CD14-positive monocyte (primary cell): ENCODE results near the gene NOL6. TPM values are rescaled to one million over a fixed set of nuclear protein-coding genes. Genes with fewer than 3 reads are reported as not detected.

Experiments used
- DNase-seq, 3 donors: peaks; one replicate each; pipeline ENCODE4 v3.0.0-alpha.2; 2011 to 2022
- H2AFZ ChIP-seq: 2 replicates; pipeline ENCODE4 v1.6.0; 2012; ENCODE audit warnings: mild to moderate bottlenecking, low read depth, low read length, inconsistent platforms; ENCODE audit not compliant: insufficient read depth, poor library complexity, severe bottlenecking
- H3K27ac ChIP-seq, 2 donors: 1 replicate in 1 of 2; 2 replicates in 1 of 2; pipeline ENCODE4 v1.5.1; 2012 to 2013; ENCODE audit warnings: low read length in 2 of 2, control low read depth in 1 of 2, inconsistent platforms in 1 of 2, low read depth in 1 of 2, mild to moderate bottlenecking in 1 of 2
- H3K27me3 ChIP-seq, 2 donors: one replicate each; pipeline versions ENCODE4 v1.6.0 to v1.6.1; 2011 to 2013; ENCODE audit warnings: low read length in 2 of 2; ENCODE audit not compliant: control insufficient read depth in 2 of 2, insufficient read depth in 2 of 2
- H3K36me3 ChIP-seq, 2 donors: replicated peaks in 1 of 2; 1 replicate in 1 of 2; 2 replicates in 1 of 2; pipeline versions ENCODE4 v1.5.1 to v1.6.1; 2012 to 2013; ENCODE audit warnings: low read length in 2 of 2, control low read depth in 1 of 2, inconsistent platforms in 1 of 2, mild to moderate bottlenecking in 1 of 2; ENCODE audit not compliant: insufficient read depth in 2 of 2, control insufficient read depth in 1 of 2
- H3K4me1 ChIP-seq, 2 donors: 1 replicate in 1 of 2; 2 replicates in 1 of 2; pipeline versions ENCODE4 v1.5.1 to v1.6.1; 2012 to 2013; ENCODE audit warnings: low read length in 2 of 2, control low read depth in 1 of 2, inconsistent platforms in 1 of 2, mild to moderate bottlenecking in 1 of 2, moderate library complexity in 1 of 2; ENCODE audit not compliant: insufficient read depth in 2 of 2, control insufficient read depth in 1 of 2
- H3K4me2 ChIP-seq: replicated peaks from 2 replicates; pipeline ENCODE3; 2012; ENCODE audit warnings: low read length, moderate library complexity, mild to moderate bottlenecking; ENCODE audit not compliant: poor library complexity, severe bottlenecking; ENCODE audit errors: extremely low read depth
- H3K4me3 ChIP-seq, 3 experiments: fragments of 200-600 bp in 1 of 3; sonication (generic) in 1 of 3; replicated peaks in 1 of 3; 1 replicate in 2 of 3; 2 replicates in 1 of 3; pipeline ENCODE4 v1.5.1; 2011 to 2013; ENCODE audit warnings: low read length in 3 of 3, mild to moderate bottlenecking in 3 of 3, control low read depth in 2 of 3, low read depth in 2 of 3, inconsistent platforms in 1 of 3, moderate library complexity in 1 of 3
- H3K79me2 ChIP-seq: 2 replicates; pipeline ENCODE4 v1.6.0; 2012; ENCODE audit warnings: mild to moderate bottlenecking, control low read depth, inconsistent platforms, low read length, moderate library complexity; ENCODE audit not compliant: insufficient read depth
- H3K9ac ChIP-seq: 2 replicates; pipeline ENCODE4 v1.6.0; 2017; ENCODE audit warnings: low read length, mild to moderate bottlenecking; ENCODE audit not compliant: insufficient read depth, poor library complexity, severe bottlenecking
- H3K9me3 ChIP-seq, 2 donors: replicated peaks in 1 of 2; 1 replicate in 1 of 2; 2 replicates in 1 of 2; pipeline versions ENCODE4 v1.5.1 to v1.6.1; 2012 to 2013; ENCODE audit warnings: low read length in 2 of 2, control low read depth in 1 of 2; ENCODE audit not compliant: control insufficient read depth in 1 of 2, insufficient read depth in 1 of 2
- H4K20me1 ChIP-seq: 2 replicates; pipeline ENCODE4 v1.6.0; 2012; ENCODE audit warnings: mild to moderate bottlenecking, low read length, control low read depth, moderate library complexity; ENCODE audit not compliant: insufficient read depth
- H3K27ac Mint-ChIP-seq, 7 donors: one replicate each; pipeline ENCODE4 v1.8.0; 2020; ENCODE audit warnings: mild to moderate bottlenecking in 7 of 7, mixed read lengths in 7 of 7, moderate library complexity in 6 of 7, inconsistent platforms in 2 of 7
- H3K27me3 Mint-ChIP-seq, 3 donors: one replicate each; pipeline ENCODE4 v1.8.0; 2021 to 2022; ENCODE audit warnings: low read depth in 3 of 3, mild to moderate bottlenecking in 3 of 3, mixed read lengths in 3 of 3, moderate library complexity in 3 of 3, inconsistent platforms in 1 of 3
- H3K36me3 Mint-ChIP-seq, 2 donors: one replicate each; pipeline ENCODE4 v1.8.0; 2020; ENCODE audit warnings: mixed read lengths in 2 of 2, inconsistent platforms in 1 of 2, mild to moderate bottlenecking in 1 of 2
- H3K4me1 Mint-ChIP-seq: one replicate; pipeline ENCODE4 v1.8.0; 2020; ENCODE audit warnings: mild to moderate bottlenecking, mixed read lengths
- H3K4me3 Mint-ChIP-seq, 2 donors: one replicate each; pipeline ENCODE4 v1.8.0; 2020; ENCODE audit warnings: mild to moderate bottlenecking in 2 of 2, mixed read lengths in 2 of 2, moderate library complexity in 1 of 2
- H3K9me3 Mint-ChIP-seq, 7 donors: one replicate each; pipeline ENCODE4 v1.8.0; 2020 to 2022; ENCODE audit warnings: mixed read lengths in 7 of 7, mild to moderate bottlenecking in 6 of 7, moderate library complexity in 6 of 7, inconsistent platforms in 2 of 7
- WGBS: methylation state at CpG from one replicate; pipeline ENCODE4 v1.1.5; 2013; ENCODE audit warnings: missing lambda C conversion rate; ENCODE audit not compliant: insufficient coverage; 5-methylcytosine and 5-hydroxymethylcytosine counted together
- intact Hi-C, 2 donors: fragments of 100-400 bp; cut with micrococcal nuclease; formaldehyde crosslinking; loops; one replicate each; pipeline versions ENCODE4 v1.15.0 to v1.15.1; 2023
- polyA plus RNA-seq, 3 donors: library from polyadenylated mRNA; depleted of rRNA in 1 of 3; unstranded in 2 of 3; stranded (reverse) in 1 of 3; fragments of 300-500 nt in 2 of 3; fragments of >200 nt in 1 of 3; fragmentation: Illumina TruSeq in 2 of 3; gene quantifications; 1 replicate in 2 of 3; 2 replicates in 1 of 3; pipeline ENCODE4 v1.2.3, GENCODE V29; 2012 to 2021
- TF ChIP-seq, protein P1 (sequence below): fragments of 200-600 bp; IDR thresholded peaks from one replicate; pipeline ENCODE4 v1.8.0; 2022; ENCODE audit warnings: antibody characterized with exemption, mild to moderate bottlenecking

NOL6 gene
- polyA plus RNA-seq, 3 donors, result 4.6 to 21.9 (median 10.1) TPM

DNA sequence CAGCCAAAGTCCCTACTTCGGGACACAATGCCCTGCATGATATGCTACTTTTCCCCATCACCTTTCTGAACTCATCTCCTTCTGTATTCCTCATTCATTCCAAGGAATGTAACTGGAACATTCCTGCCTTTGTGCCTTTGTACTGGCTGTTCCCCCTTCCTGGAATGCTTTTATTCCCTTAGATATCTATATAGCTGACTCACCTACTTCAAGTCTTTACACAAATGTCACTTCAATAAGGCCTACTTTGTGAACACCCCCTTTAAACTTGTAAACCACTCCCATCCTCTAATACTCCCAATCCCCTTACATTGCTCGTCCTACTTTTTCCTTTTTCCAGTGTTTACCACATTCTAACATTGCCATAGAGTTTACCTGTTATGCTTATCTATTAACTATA lies 2.4 kb downstream of the NOL6 start:
- H2AFZ ChIP-seq, result no peak overlapping the region
- H3K9me3 Mint-ChIP-seq, result no peaks in the 10 kb centered on the region
- H3K4me3 Mint-ChIP-seq, result no peak overlapping the region
- peaks cover 16 to 19% of the 10 kb centered on the region in 2 donors for H3K4me1 ChIP-seq
- H3K27me3 ChIP-seq, result no peaks in the 10 kb centered on the region
- TF ChIP-seq, protein P1, sequence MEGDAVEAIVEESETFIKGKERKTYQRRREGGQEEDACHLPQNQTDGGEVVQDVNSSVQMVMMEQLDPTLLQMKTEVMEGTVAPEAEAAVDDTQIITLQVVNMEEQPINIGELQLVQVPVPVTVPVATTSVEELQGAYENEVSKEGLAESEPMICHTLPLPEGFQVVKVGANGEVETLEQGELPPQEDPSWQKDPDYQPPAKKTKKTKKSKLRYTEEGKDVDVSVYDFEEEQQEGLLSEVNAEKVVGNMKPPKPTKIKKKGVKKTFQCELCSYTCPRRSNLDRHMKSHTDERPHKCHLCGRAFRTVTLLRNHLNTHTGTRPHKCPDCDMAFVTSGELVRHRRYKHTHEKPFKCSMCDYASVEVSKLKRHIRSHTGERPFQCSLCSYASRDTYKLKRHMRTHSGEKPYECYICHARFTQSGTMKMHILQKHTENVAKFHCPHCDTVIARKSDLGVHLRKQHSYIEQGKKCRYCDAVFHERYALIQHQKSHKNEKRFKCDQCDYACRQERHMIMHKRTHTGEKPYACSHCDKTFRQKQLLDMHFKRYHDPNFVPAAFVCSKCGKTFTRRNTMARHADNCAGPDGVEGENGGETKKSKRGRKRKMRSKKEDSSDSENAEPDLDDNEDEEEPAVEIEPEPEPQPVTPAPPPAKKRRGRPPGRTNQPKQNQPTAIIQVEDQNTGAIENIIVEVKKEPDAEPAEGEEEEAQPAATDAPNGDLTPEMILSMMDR, result no peak
- no peak overlapping the region for H3K9ac ChIP-seq
- intact Hi-C loops, result loop anchor here in 1 of 2 donors (10.0 kb wide), 2 partner anchors 177 to 447 kb away; partner anchors contain the start of genes DNAJA1 and NFX1
- WGBS, result 92% methylated on average over 2 of the region's 2 CpGs
- no peak overlapping the region for H3K4me3 ChIP-seq
- no peak for DNase-seq
- H3K27ac ChIP-seq, result no peak overlapping the region
- no peaks in the 10 kb centered on the region for H3K27me3 Mint-ChIP-seq
- no peak overlapping the region for H3K4me2 ChIP-seq
- no peaks in the 10 kb centered on the region for H4K20me1 ChIP-seq
- peaks cover 47 to 60% of the 10 kb centered on the region in 2 donors for H3K36me3 Mint-ChIP-seq
- H3K27ac Mint-ChIP-seq, result no peak overlapping the region
- no peaks in the 10 kb centered on the region for H3K9me3 ChIP-seq
- H3K79me2 ChIP-seq, result peaks cover 24% of the 10 kb centered on the region
- peaks cover 16% of the 10 kb centered on the region for H3K4me1 Mint-ChIP-seq
- peaks cover 51 to 61% of the 10 kb centered on the region in 2 donors for H3K36me3 ChIP-seq

DNA sequence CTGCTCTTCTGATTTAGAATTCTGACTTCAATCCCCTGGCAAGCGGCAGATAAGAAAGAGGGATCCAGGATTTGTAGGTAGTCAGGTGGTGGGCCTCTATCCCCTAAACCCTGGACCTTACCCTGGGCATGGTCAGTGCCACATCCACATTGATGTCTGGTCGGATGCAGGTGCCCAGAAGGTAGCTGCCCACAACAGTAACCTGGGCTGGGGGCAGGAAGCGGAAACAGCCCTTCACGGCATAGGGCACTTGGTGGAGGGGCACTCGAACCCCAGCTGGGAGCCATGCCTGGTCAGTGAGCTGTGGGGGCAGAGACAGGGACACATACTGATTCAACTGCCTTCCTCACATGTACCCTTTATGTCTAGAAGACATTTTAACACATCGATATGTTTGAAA lies 3.8 kb downstream of the NOL6 start:
- peaks cover 62 to 75% of the 10 kb centered on the region in 2 donors for H3K36me3 Mint-ChIP-seq
- DNase-seq, result no peak
- H3K4me1 Mint-ChIP-seq, result peaks cover 16% of the 10 kb centered on the region
- no peak overlapping the region for H2AFZ ChIP-seq
- intact Hi-C loops, result loop anchor here in 1 of 2 donors (10.0 kb wide), 2 partner anchors 175 to 445 kb away; partner anchors contain the start of genes DNAJA1 and NFX1
- H3K4me3 Mint-ChIP-seq, result no peak overlapping the region
- no peak overlapping the region for H3K4me2 ChIP-seq
- no peaks in the 10 kb centered on the region for H3K9me3 Mint-ChIP-seq
- 100% methylated on average over 4 of the region's 6 CpGs for WGBS
- H3K27ac ChIP-seq, result no peak overlapping the region
- H3K9ac ChIP-seq, result no peak overlapping the region
- H3K79me2 ChIP-seq, result peaks cover 24% of the 10 kb centered on the region
- TF ChIP-seq, protein P1, result no peak
- H3K27me3 Mint-ChIP-seq, result no peaks in the 10 kb centered on the region
- H3K27me3 ChIP-seq, result no peaks in the 10 kb centered on the region
- no peaks in the 10 kb centered on the region for H3K9me3 ChIP-seq
- H3K4me3 ChIP-seq, result no peak overlapping the region
- no peak overlapping the region for H3K27ac Mint-ChIP-seq
- H3K36me3 ChIP-seq, result peaks cover 66 to 76% of the 10 kb centered on the region in 2 donors
- H3K4me1 ChIP-seq, result peaks cover 16 to 19% of the 10 kb centered on the region in 2 donors
- no peaks in the 10 kb centered on the region for H4K20me1 ChIP-seq
